ENCODE data around the gene PSMD5.

The PSMD5 gene

GRCh38 chr9:120878188-120879130, 35.7 kb upstream of the PSMD5 start:
- Mint-ChIP-seq H3K27me3 (ENCODE audit: low read depth) (no peaks in the 10 kb centered on the region), H3K4me3 (peak overlapping the region; percentile 97), H3K27ac (peak overlapping the region; percentile 99), H3K4me1 (ENCODE audit: low read depth) (peaks cover 60% of the 10 kb centered on the region), H3K9me3 (no peaks in the 10 kb centered on the region), H3K36me3 (ENCODE audit: low read depth) (peaks cover 37% of the 10 kb centered on the region)

GRCh38 chr9:120877276-120878034, 34.7 kb upstream of the PSMD5 start:
- no peaks in the 10 kb centered on the region for H3K9me3 Mint-ChIP-seq
- H3K4me3 Mint-ChIP-seq = peak overlapping the region; percentile 97
- peaks cover 62% of the 10 kb centered on the region for H3K4me1 Mint-ChIP-seq (ENCODE audit: low read depth)
- no peaks in the 10 kb centered on the region for H3K27me3 Mint-ChIP-seq (ENCODE audit: low read depth)
- H3K36me3 Mint-ChIP-seq (ENCODE audit: low read depth) = peaks cover 45% of the 10 kb centered on the region
- peak overlapping the region; percentile 99 for H3K27ac Mint-ChIP-seq

GRCh38 chr9:120876842-120877240, 34.1 kb upstream of the PSMD5 start, which contains the start of gene PHF19:
TSS of gene PHF19 (minus strand) at chr9:120877188. CDS start at chr9:120874741, 2,447 bp downstream.
- Mint-ChIP-seq H3K4me3 (peak within 1 kb of the TSS; percentile 97), H3K27ac (peak within 1 kb of the TSS; percentile 99), H3K36me3 (ENCODE audit: low read depth) (peaks cover 51% of the 10 kb centered on the region), H3K9me3 (no peaks in the 10 kb centered on the region), H3K4me1 (ENCODE audit: low read depth) (peaks cover 68% of the 10 kb centered on the region), H3K27me3 (ENCODE audit: low read depth) (no peaks in the 10 kb centered on the region)

GRCh38 chr9:120875954-120876841, 33.5 kb upstream of the PSMD5 start:
- peak overlapping the region; percentile 84 for H3K4me3 Mint-ChIP-seq
- H3K4me1 Mint-ChIP-seq (ENCODE audit: low read depth) = peaks cover 65% of the 10 kb centered on the region
- no peaks in the 10 kb centered on the region for H3K27me3 Mint-ChIP-seq (ENCODE audit: low read depth)
- H3K9me3 Mint-ChIP-seq = no peaks in the 10 kb centered on the region
- H3K36me3 Mint-ChIP-seq (ENCODE audit: low read depth) = peaks cover 56% of the 10 kb centered on the region
- peak overlapping the region; percentile 89 for H3K27ac Mint-ChIP-seq

- Mint-ChIP-seq H3K27ac (peak overlapping the region; percentile 89), H3K4me1 (ENCODE audit: low read depth) (peaks cover 67% of the 10 kb centered on the region), H3K36me3 (ENCODE audit: low read depth) (peaks cover 59% of the 10 kb centered on the region)
Measured at GRCh38 chr9:120875643-120875953, 32.9 kb upstream of the PSMD5 start.

GRCh38 chr9:120875195-120875565, 32.5 kb upstream of the PSMD5 start:
- H3K4me3 Mint-ChIP-seq = peak overlapping the region; percentile 82
- H3K27ac Mint-ChIP-seq = peak overlapping the region; percentile 89
- no peaks in the 10 kb centered on the region for H3K27me3 Mint-ChIP-seq (ENCODE audit: low read depth)
- H3K36me3 Mint-ChIP-seq (ENCODE audit: low read depth) = peaks cover 58% of the 10 kb centered on the region
- H3K4me1 Mint-ChIP-seq (ENCODE audit: low read depth) = peaks cover 67% of the 10 kb centered on the region
- H3K9me3 Mint-ChIP-seq = no peaks in the 10 kb centered on the region

More at GRCh38 chr9:120875643-120875953, 32.9 kb upstream of the PSMD5 start:
- Mint-ChIP-seq H3K27me3 (ENCODE audit: low read depth) (no peaks in the 10 kb centered on the region), H3K4me3 (peak overlapping the region; percentile 82), H3K9me3 (no peaks in the 10 kb centered on the region)

- Mint-ChIP-seq H3K27me3 (ENCODE audit: low read depth) (no peaks in the 10 kb centered on the region), H3K4me3 (peak overlapping the region; percentile 28), H3K36me3 (ENCODE audit: low read depth) (peaks cover 58% of the 10 kb centered on the region), H3K9me3 (no peaks in the 10 kb centered on the region), H3K4me1 (ENCODE audit: low read depth) (peaks cover 65% of the 10 kb centered on the region), H3K27ac (peak overlapping the region; percentile 82)
Measured at GRCh38 chr9:120874226-120875194, 31.8 kb upstream of the PSMD5 start.

GRCh38 chr9:120873512-120873911, 30.8 kb upstream of the PSMD5 start:
- H3K36me3 Mint-ChIP-seq (ENCODE audit: low read depth) = peaks cover 58% of the 10 kb centered on the region
- H3K9me3 Mint-ChIP-seq = no peaks in the 10 kb centered on the region
- peak overlapping the region; percentile 28 for H3K4me3 Mint-ChIP-seq
- H3K27ac Mint-ChIP-seq = peak overlapping the region; percentile 82
- peaks cover 58% of the 10 kb centered on the region for H3K4me1 Mint-ChIP-seq (ENCODE audit: low read depth)
- H3K27me3 Mint-ChIP-seq (ENCODE audit: low read depth) = no peaks in the 10 kb centered on the region

- Mint-ChIP-seq H3K36me3 (ENCODE audit: low read depth) (peaks cover 63% of the 10 kb centered on the region), H3K27me3 (ENCODE audit: low read depth) (no peaks in the 10 kb centered on the region), H3K9me3 (no peaks in the 10 kb centered on the region), H3K27ac (peak overlapping the region; percentile 82), H3K4me1 (ENCODE audit: low read depth) (peaks cover 56% of the 10 kb centered on the region), H3K4me3 (peak overlapping the region; percentile 28)
Measured at GRCh38 chr9:120872791-120873502, 30.2 kb upstream of the PSMD5 start.

- Mint-ChIP-seq H3K4me1 (ENCODE audit: low read depth) (peaks cover 47% of the 10 kb centered on the region), H3K36me3 (ENCODE audit: low read depth) (peaks cover 58% of the 10 kb centered on the region), H3K9me3 (no peaks in the 10 kb centered on the region), H3K27ac (peak overlapping the region; percentile 52), H3K27me3 (ENCODE audit: low read depth) (no peaks in the 10 kb centered on the region), H3K4me3 (no peak overlapping the region)
Measured at GRCh38 chr9:120870206-120870605, 27.5 kb upstream of the PSMD5 start.

- no peaks in the 10 kb centered on the region for H3K27me3 Mint-ChIP-seq (ENCODE audit: low read depth)
- peak overlapping the region; percentile 85 for H3K4me3 Mint-ChIP-seq
- peaks cover 55% of the 10 kb centered on the region for H3K36me3 Mint-ChIP-seq (ENCODE audit: low read depth)
- peaks cover 44% of the 10 kb centered on the region for H3K4me1 Mint-ChIP-seq (ENCODE audit: low read depth)
- peak overlapping the region; percentile 59 for H3K27ac Mint-ChIP-seq
- no peaks in the 10 kb centered on the region for H3K9me3 Mint-ChIP-seq
Measured at GRCh38 chr9:120869726-120870125, 27.0 kb upstream of the PSMD5 start.

GRCh38 chr9:120869360-120869687, 26.6 kb upstream of the PSMD5 start:
- Mint-ChIP-seq H3K36me3 (ENCODE audit: low read depth) (peaks cover 52% of the 10 kb centered on the region), H3K9me3 (no peaks in the 10 kb centered on the region), H3K27me3 (ENCODE audit: low read depth) (no peaks in the 10 kb centered on the region), H3K4me1 (ENCODE audit: low read depth) (peaks cover 40% of the 10 kb centered on the region), H3K4me3 (peak overlapping the region; percentile 85), H3K27ac (peak overlapping the region; percentile 89)

Measured in T-helper 1 cell treated with Interleukin-12 subunit alpha and Interleukin-12 subunit beta and Interleukin-4 antibody, amounts not matched to agents 30 μg/mL and 1 μg/mL, for 36 hours (primary cell).